GM06990 (cell line): ENCODE results near the gene NAV2.

Experiments used
- DNase-seq: peaks from one replicate; pipeline ENCODE4 v3.0.0-alpha.2; 2011; ENCODE audit not compliant: insufficient read length; ENCODE audit errors: extremely low read depth
- H3K27me3 ChIP-seq: replicated peaks from 2 replicates; pipeline ENCODE4 v1.6.0; 2011; ENCODE audit warnings: low read length; ENCODE audit not compliant: control insufficient read depth, insufficient read depth
- H3K36me3 ChIP-seq: 2 replicates; pipeline ENCODE4 v1.5.1; 2011; ENCODE audit warnings: low read length; ENCODE audit not compliant: control insufficient read depth, insufficient read depth
- H3K4me3 ChIP-seq: replicated peaks from 2 replicates; pipeline ENCODE4 v1.5.1; 2011; ENCODE audit warnings: low read depth, mild to moderate bottlenecking, control low read depth, low read length
- TF ChIP-seq, protein P1 (sequence below): IDR thresholded peaks from 2 replicates; pipeline ENCODE4 v1.5.1; 2011; ENCODE audit warnings: low read length, control low read depth, mild to moderate bottlenecking, inconsistent platforms; ENCODE audit not compliant: insufficient read depth, poor library complexity, severe bottlenecking

Gene NAV2

DNA sequence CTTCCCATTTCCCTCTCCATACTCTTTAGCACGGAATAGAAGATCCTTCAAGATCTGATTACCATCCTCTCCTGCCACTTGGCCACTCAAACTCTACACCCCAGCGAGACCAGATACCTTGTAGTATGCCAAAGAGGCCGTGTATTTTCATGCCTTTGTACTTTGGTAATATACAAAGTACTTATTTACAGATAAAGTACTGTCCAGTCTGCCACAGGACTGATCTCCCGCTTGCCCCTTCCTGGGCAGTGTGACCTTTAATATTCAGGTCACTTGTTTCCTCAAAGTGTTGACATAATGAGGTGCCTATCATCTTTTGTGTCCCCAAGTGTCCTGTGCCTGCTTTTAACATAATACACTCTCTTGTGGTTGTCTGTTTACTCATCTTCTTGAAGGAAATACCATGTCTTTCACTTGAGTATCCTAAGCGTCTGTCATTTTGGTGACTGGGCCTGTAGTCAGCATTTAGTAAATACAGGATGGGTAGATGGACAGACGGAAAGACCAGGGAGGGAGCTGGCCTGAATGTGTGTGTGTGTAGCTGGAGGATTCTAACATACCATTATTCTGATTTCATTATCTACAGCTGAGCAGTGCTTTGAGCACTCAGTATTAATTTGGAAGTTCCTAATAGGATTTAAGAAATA is 137.4 kb downstream of the NAV2 start:
- TF ChIP-seq, protein P1, sequence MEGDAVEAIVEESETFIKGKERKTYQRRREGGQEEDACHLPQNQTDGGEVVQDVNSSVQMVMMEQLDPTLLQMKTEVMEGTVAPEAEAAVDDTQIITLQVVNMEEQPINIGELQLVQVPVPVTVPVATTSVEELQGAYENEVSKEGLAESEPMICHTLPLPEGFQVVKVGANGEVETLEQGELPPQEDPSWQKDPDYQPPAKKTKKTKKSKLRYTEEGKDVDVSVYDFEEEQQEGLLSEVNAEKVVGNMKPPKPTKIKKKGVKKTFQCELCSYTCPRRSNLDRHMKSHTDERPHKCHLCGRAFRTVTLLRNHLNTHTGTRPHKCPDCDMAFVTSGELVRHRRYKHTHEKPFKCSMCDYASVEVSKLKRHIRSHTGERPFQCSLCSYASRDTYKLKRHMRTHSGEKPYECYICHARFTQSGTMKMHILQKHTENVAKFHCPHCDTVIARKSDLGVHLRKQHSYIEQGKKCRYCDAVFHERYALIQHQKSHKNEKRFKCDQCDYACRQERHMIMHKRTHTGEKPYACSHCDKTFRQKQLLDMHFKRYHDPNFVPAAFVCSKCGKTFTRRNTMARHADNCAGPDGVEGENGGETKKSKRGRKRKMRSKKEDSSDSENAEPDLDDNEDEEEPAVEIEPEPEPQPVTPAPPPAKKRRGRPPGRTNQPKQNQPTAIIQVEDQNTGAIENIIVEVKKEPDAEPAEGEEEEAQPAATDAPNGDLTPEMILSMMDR = no peak
- H3K4me3 ChIP-seq = no peak overlapping the region
- no peaks in the 10 kb centered on the region; the same call in 1 of the 2 replicates for H3K27me3 ChIP-seq
- no peaks in the 10 kb centered on the region for H3K36me3 ChIP-seq
- no peak for DNase-seq

DNA sequence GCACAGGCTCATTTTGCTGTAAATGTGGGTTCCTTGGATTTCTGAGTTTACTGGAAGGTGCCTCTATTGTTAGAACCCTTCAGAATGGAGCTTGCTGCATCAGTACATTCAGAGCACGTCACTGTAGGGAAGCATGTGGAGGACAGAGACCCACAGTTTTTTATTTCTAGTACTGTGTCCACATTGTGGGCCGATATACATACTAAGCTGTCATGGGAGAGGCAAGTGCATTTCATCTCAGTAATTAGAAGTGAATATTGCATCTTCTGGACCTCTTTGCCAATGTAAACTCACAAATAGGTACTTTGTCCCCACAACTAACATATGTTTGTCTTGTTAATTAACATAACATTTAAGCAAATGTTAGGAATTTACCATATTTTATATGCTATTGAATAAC is 139.7 kb downstream of the NAV2 start:
- no peak for DNase-seq
- Histone ChIP-seq H3K36me3 (no peaks in the 10 kb centered on the region), H3K4me3 (no peak overlapping the region), H3K27me3 (no peaks in the 10 kb centered on the region; the same call in 1 of the 2 replicates)
- TF ChIP-seq, protein P1 = no peak

DNA sequence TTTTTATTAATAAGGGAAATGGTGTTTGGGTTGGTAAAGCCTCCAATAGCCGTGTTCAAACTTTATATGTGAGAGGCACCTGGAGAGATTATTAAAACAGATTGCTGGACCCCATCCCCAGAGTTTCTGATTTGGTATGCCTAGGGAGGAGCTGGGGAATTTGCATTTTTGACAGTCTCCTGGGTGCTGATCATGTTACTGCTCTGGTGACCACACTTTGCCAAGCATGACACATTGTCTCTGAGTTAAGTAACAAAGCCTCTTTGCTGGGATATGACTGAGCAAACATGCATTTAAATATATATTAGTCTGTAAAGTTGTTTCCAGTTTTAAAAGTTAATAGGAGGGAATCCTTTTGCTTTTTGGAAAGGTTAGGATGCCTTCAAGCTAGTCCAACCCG is 140.4 kb downstream of the NAV2 start:
- TF ChIP-seq, protein P1 = no peak
- DNase-seq = no peak
- no peaks in the 10 kb centered on the region for H3K36me3 ChIP-seq
- no peak overlapping the region for H3K4me3 ChIP-seq
- H3K27me3 ChIP-seq = no peaks in the 10 kb centered on the region; the same call in 1 of the 2 replicates

DNA sequence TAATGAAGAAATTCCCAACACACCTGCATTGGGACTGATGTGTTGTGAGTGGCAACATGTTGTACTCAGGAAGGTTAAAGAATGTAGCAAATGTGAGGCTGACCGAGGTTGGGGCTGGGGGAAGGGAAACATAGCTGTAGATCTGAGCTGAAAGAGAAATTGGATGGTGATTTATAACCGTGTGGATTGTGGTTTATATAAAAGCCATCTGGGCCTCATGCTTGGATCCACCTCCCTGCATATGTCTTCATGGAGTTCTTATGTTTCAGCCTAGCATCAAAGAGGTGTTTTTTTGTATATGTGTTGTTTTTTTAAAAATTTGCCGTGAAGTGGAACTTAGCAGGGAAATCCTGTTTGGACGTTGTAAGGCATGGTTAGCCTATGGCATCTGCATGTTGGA is 141.3 kb downstream of the NAV2 start:
- H3K36me3 ChIP-seq = no peaks in the 10 kb centered on the region
- no peak for DNase-seq
- H3K27me3 ChIP-seq = no peaks in the 10 kb centered on the region
- H3K4me3 ChIP-seq = no peak overlapping the region
- TF ChIP-seq, protein P1 = no peak

DNA sequence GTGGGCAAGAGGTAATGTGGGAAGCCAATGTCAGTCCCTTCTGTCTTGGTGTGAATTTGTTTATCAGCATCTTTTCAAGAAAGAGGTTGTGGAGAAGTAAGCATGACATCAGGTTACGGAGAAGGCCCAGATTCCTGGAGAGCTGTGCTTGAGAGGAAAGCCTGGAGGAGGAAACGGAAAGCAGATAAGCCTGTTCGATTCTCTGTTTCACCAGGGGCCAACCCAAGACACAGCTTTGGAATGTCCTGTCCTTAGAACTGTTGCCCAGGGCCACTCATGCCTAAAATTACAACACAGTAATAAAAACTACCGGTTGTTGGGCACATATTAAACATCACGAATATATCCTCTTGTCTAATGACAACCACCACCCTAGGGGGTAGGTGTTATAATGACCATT is 148.5 kb downstream of the NAV2 start:
- TF ChIP-seq, protein P1 = no peak
- no peak for DNase-seq
- Histone ChIP-seq H3K4me3 (no peak overlapping the region), H3K36me3 (no peaks in the 10 kb centered on the region), H3K27me3 (no peaks in the 10 kb centered on the region)

DNA sequence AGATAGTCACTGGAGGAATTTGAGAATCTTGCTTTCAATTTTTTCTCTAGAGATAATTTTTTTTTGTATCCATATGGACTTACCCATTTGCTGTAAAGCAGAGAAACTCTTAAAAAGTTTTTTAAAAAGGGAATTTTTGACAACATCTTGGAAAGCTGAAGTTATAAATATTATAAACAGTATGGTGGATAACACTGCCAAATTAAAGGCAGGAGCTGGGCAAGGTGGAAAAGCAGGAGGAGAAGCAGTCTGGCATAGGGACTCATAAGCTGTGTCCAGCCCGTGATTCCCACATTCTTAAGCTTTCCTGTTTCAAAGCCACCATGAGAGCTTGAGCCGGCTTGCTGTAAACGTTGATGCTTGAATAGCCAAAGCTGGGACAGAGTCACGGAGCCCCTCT is 149.5 kb downstream of the NAV2 start:
- H3K36me3 ChIP-seq = no peaks in the 10 kb centered on the region
- no peak overlapping the region for H3K4me3 ChIP-seq
- no peaks in the 10 kb centered on the region for H3K27me3 ChIP-seq
- TF ChIP-seq, protein P1 = no peak
- no peak for DNase-seq
